ENCODE measurements around the gene CLCN1.

Gene CLCN1

DNA sequence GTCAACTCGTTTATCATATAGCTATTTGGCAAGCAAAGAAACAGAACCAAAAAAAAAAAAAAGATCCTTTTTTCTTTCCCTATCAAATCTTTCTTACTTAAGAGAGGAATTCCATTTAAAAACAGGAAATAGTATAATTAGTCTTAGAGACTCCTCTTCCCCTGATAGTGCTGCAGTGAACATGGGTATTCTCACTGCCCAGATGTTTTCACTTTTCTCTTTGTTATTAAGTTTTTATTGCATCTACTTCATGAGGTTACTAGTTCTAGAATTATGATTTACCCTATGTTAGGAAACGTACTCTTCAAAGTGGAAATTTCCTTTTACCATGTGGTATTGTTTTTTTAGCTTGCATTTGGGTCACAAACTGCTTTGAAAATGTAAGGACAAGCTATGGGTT lies 19.2 kb upstream of the CLCN1 start:
- no peak for DNase-seq

GRCh38 chr7:143299346-143299745 lies 16.6 kb upstream of the CLCN1 start:
- DNase-seq = no peak

- DNase-seq = no peak
Observed at GRCh38 chr7:143299840-143300239, 16.1 kb upstream of the CLCN1 start.

DNA sequence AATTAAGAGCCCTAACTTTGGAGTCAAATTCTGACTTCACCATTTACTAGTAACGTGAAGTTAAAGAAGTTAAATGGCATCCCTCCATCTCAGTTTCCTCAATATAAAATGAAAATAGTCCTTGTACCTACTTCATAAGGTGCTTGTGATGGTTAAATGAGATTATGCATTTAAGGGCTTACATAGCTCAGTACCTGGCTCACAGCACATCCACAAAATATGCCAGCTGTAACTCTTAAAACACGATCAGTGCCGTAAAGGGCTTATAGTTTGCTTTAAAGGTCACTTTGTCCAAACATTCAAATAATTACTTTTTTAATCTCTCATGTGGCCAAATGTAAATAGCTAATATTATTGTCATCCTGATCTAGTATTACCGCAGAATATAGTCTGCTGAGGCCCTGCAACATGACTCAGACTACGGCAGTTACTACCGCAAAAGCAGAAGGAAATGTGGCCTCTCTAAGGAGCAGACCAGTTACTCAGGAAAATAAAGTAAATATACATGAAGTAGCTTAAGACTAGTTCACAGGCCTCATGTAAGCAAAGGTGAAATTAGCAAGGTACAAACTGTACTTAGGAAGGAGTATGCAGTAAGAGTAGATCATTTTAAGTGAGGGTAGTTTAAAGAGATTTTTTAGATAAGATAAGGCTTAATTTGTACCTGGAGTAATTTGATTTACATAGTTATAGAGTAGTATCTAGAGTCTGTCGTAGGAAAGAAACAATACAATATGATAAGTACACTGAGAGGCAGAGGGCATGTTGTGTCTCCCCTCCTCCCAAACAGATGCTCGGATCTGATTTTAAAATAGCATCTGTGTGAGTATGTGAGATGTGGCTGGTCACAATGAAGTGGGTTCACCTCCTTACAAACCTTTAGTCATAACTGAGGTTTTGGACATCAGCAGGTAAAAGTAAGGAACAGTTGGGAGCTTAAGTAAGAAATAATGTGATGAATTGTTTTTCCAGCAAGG lies 14.7 kb upstream of the CLCN1 start:
- DNase-seq = no peak

- no peak for DNase-seq
Observed at GRCh38 chr7:143303733-143304132, 12.2 kb upstream of the CLCN1 start.

GRCh38 chr7:143304938-143305337 lies 11.0 kb upstream of the CLCN1 start:
- no peak for DNase-seq

GRCh38 chr7:143305423-143306070 lies 10.4 kb upstream of the CLCN1 start:
- peak; percentile 59 for DNase-seq

DNA sequence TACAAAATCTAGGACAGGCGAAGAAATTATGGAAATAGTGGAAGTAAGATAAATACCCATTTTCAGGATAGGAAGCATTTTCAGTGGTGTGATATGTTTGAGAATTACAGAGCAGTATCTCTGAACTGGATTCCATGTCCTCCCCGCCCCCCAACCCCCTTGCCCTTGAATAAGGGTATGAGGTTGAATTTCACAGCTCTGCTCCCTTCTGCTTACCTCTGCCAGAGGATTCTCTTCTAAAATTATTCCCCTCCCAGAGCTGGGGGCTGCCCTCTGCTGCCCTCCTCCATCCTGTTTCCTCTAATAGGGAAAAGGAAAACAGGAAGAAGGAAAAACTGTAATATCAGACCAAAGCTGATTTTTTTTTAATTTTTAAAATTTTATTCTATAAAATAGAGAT lies 7.3 kb upstream of the CLCN1 start:
- no peak for DNase-seq

DNA sequence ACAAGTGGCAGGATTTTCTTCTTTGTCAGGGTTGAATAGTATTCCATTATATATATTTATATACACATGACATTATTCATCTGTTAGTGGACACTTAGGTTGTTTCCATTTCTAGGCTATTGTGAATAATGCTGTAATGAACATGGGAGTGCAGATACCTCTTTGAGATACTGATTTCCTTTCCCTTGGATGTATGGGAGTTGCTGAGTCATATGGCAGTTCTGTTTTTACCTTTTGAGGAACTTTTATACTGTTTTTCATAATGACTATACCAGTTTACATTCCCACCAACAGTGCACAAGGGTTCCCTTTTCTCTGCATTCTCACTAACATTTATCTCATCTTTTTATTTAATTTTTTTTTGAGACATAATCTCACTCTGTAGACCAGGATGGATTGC lies 1.8 kb upstream of the CLCN1 start:
- no peak for DNase-seq

GRCh38 chr7:143316492-143316891 lies 581 bp downstream of the CLCN1 start:
- no peak for DNase-seq

GRCh38 chr7:143318661-143319060 lies 2.8 kb downstream of the CLCN1 start:
- DNase-seq = no peak

GRCh38 chr7:143320620-143321019 lies 4.7 kb downstream of the CLCN1 start:
- no peak for DNase-seq

DNA sequence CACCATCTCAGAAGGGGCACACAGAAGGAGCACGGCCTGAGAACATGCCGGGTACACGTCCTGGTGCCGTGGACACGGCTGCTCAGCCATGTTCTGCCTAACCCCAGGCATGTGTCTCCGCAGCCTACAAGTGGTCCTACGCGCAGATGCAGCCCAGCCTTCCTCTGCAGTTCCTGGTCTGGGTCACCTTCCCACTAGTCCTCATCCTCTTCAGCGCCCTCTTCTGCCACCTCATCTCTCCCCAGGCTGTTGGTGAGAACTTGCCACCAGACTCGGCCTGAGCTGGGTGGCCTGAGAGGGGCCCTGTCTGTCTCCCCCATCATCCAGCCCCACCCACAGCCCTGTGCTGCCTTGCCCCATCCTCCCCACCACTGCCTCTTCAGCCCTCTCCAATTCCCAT lies 5.3 kb downstream of the CLCN1 start:
- no peak for DNase-seq

- no peak for DNase-seq
Observed at GRCh38 chr7:143321734-143322133, 5.8 kb downstream of the CLCN1 start.

GRCh38 chr7:143322760-143323633 lies 7.1 kb downstream of the CLCN1 start:
- DNase-seq = no peak

GRCh38 chr7:143323653-143324052 lies 7.7 kb downstream of the CLCN1 start:
- no peak for DNase-seq

DNA sequence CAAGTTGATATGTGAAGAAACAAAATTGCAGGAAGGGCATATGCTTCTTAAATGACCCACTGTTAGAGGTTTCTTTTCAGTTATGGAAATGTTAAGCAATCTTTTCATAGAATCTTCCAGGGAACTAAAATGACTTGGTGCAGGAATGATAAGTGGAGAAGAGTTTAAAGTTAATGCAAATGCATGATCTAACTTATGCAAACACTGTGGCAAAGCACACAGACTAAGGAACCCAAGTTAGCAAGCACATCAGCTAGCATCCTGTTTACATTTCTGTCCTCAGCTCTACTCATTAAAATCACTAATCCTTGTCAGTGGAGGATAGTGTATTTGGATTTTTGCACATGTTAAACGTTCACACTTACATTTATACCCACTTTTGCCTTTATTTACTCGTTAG lies 9.3 kb downstream of the CLCN1 start:
- DNase-seq = no peak

- DNase-seq = no peak
Observed at GRCh38 chr7:143327903-143328302, 12.0 kb downstream of the CLCN1 start.

GRCh38 chr7:143329471-143330170 lies 13.7 kb downstream of the CLCN1 start:
- DNase-seq = no peak

DNA sequence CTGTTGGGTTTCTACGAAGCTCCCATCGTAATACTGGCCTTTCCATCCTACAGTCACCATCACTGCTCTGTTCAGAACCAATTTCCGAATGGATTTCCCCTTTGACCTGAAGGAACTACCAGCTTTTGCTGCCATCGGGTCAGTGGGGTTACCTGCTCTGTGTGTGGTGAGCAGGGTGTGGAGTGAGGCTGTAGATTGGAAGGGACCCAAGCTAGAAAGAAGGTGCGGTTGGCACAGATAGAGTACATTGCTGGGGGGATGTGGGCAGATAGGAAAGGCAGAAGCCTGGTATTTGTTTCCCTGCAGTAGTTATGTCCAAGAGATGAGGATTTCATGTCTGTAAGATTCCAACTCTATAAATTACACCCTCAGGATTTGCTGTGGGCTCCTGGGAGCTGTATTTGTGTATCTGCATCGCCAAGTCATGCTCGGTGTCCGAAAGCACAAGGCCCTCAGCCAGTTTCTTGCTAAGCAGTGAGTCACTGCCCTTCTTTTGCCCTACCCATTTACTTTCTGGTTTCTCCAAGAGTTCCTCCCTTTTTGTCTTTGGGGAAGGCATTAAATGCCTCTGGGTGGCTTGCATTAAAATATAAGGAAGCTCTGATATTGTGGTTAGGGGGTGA lies 15.4 kb downstream of the CLCN1 start:
- no peak for DNase-seq

GRCh38 chr7:143334244-143334643 lies 18.3 kb downstream of the CLCN1 start:
- no peak for DNase-seq

GRCh38 chr7:143337216-143337615 lies 21.3 kb downstream of the CLCN1 start:
- DNase-seq = no peak
